ENCODE data around the gene GAGE13.

DNA sequence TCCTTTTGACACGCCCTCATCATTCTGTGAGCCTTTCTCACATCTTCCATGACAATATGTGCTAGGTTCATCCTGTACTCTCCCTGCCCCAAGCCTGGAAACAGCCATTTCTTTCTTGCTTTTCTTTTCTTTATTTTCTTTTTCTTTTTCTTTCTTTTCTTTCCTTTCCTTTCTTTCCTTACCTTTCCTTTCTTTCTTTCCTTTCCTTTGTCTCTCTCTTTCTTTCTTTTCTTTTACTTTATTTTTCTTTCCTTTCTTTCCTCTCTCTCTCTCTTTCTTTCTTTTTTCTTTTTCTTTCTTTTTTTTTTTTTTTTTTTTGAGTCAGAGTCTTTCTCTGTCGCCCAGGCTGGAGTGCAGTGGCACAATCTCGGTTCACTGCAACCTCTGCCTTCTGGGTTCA, 47.2 kb upstream of the GAGE13 start:
- TF ChIP-seq, protein P1, sequence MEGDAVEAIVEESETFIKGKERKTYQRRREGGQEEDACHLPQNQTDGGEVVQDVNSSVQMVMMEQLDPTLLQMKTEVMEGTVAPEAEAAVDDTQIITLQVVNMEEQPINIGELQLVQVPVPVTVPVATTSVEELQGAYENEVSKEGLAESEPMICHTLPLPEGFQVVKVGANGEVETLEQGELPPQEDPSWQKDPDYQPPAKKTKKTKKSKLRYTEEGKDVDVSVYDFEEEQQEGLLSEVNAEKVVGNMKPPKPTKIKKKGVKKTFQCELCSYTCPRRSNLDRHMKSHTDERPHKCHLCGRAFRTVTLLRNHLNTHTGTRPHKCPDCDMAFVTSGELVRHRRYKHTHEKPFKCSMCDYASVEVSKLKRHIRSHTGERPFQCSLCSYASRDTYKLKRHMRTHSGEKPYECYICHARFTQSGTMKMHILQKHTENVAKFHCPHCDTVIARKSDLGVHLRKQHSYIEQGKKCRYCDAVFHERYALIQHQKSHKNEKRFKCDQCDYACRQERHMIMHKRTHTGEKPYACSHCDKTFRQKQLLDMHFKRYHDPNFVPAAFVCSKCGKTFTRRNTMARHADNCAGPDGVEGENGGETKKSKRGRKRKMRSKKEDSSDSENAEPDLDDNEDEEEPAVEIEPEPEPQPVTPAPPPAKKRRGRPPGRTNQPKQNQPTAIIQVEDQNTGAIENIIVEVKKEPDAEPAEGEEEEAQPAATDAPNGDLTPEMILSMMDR (IDR thresholded peaks at IDR 0.05; ENCODE audit: low read length): no peak
- TF ChIP-seq EZH2 (optimal IDR thresholded peaks at IDR 0.05; ENCODE audit: low read depth, low read length): no peak
- TF ChIP-seq EZH2phosphoT487 (IDR thresholded peaks at IDR 0.05; ENCODE audit: low read length): no peak

Data from MM.1S (cell line).